Kidney tubule cell (primary cell): ENCODE results near the gene MAMLD1.

Experiments
- DNase-seq: peaks from one replicate; pipeline ENCODE4 v3.0.0-alpha.2; 2018; ENCODE audit warnings: low spot score

The MAMLD1 gene

GRCh38 chrX:150408007-150408406 is 44.9 kb downstream of the MAMLD1 start:
- no peak for DNase-seq

- DNase-seq: no peak
Measured at GRCh38 chrX:150408561-150408960, 45.4 kb downstream of the MAMLD1 start.

GRCh38 chrX:150409486-150409885 is 46.4 kb downstream of the MAMLD1 start:
- DNase-seq: no peak

GRCh38 chrX:150409964-150410363 is 46.8 kb downstream of the MAMLD1 start:
- DNase-seq: no peak

GRCh38 chrX:150410513-150410912 is 47.4 kb downstream of the MAMLD1 start:
- DNase-seq: no peak

- DNase-seq: no peak
Measured at GRCh38 chrX:150411656-150412055, 48.5 kb downstream of the MAMLD1 start.

GRCh38 chrX:150414228-150414627 is 51.1 kb downstream of the MAMLD1 start:
- no peak for DNase-seq

GRCh38 chrX:150416469-150416868 is 53.4 kb downstream of the MAMLD1 start:
- no peak for DNase-seq

- DNase-seq: no peak
Measured at GRCh38 chrX:150421816-150422215, 58.7 kb downstream of the MAMLD1 start.

GRCh38 chrX:150429594-150429993 is 66.5 kb downstream of the MAMLD1 start:
- DNase-seq: peak; percentile 50

GRCh38 chrX:150436195-150436594 is 73.1 kb downstream of the MAMLD1 start:
- no peak for DNase-seq

GRCh38 chrX:150438165-150438564 is 75.0 kb downstream of the MAMLD1 start:
- no peak for DNase-seq

- DNase-seq: no peak
Measured at GRCh38 chrX:150446151-150446550, 83.0 kb downstream of the MAMLD1 start.

- DNase-seq: no peak
Measured at GRCh38 chrX:150446995-150447394, 83.9 kb downstream of the MAMLD1 start.

- no peak for DNase-seq
Measured at GRCh38 chrX:150449313-150449712, 86.2 kb downstream of the MAMLD1 start.

GRCh38 chrX:150450519-150451177 is 87.5 kb downstream of the MAMLD1 start:
- DNase-seq: no peak

GRCh38 chrX:150451953-150452352 is 88.8 kb downstream of the MAMLD1 start:
- no peak for DNase-seq

- DNase-seq: no peak
Measured at GRCh38 chrX:150454083-150454482, 91.0 kb downstream of the MAMLD1 start.

- no peak for DNase-seq
Measured at GRCh38 chrX:150454508-150455214, 91.5 kb downstream of the MAMLD1 start.

- no peak for DNase-seq
Measured at GRCh38 chrX:150455215-150455608, 92.1 kb downstream of the MAMLD1 start.

- no peak for DNase-seq
Measured at GRCh38 chrX:150456466-150456865, 93.3 kb downstream of the MAMLD1 start.

GRCh38 chrX:150456941-150457340 is 93.8 kb downstream of the MAMLD1 start:
- no peak for DNase-seq

- DNase-seq: no peak
Measured at GRCh38 chrX:150459196-150459595, 96.1 kb downstream of the MAMLD1 start.

- no peak for DNase-seq
Measured at GRCh38 chrX:150460063-150460462, 96.9 kb downstream of the MAMLD1 start.
